ENCODE measurements around the gene TMEM119. TPM values are rescaled to one million over a fixed set of nuclear protein-coding genes. Genes with fewer than 3 reads are reported as not detected.
A peak's percentile ranks its signal among the peaks of the same experiment; 100 is the strongest.

The TMEM119 gene
- total and polyA plus RNA-seq, 10 of the 15 experiments (the other 5 are each of a cell fraction or from before 2014, with no cell fraction given), result 0.11 to 0.44 (median 0.19) TPM; not detected in 5

- TF ChIP-seq RB1 (IDR thresholded peaks at IDR 0.05; ENCODE audit: borderline replicate concordance) (no peak), HSF1 (IDR thresholded peaks at IDR 0.05; ENCODE audit: low read depth, low read length) (no peak), BHLHE40 (IDR thresholded peaks at IDR 0.05; ENCODE audit: borderline replicate concordance in 1 of 2, low read depth in 2 of 2, low read length in 1 of 2) (peak; percentile 24 to 58; a peak in 1 of 4 replicates), TAF1 (IDR thresholded peaks at IDR 0.05; ENCODE audit: borderline replicate concordance, low read depth, low read length) (no peak), ZBTB40 (IDR thresholded peaks at IDR 0.05; ENCODE audit: borderline replicate concordance) (no peak), SKIL (IDR thresholded peaks at IDR 0.05; ENCODE audit: low read depth, poor library complexity, severe bottlenecking) (peak; percentile 17), NR2C2 (IDR thresholded peaks at IDR 0.05; ENCODE audit: borderline replicate concordance, control insufficient read depth, insufficient read length, low read depth) (no peak), IKZF1 (conservative IDR thresholded peaks at IDR 0.05) (no peak), KLF5 (IDR thresholded peaks at IDR 0.05; ENCODE audit: partially characterized antibody) (no peak), TCF12 (IDR thresholded peaks at IDR 0.05; ENCODE audit: low read depth, low read length) (no peak), ZNF24 (IDR thresholded peaks at IDR 0.05) (0 out of 2 replicates have a peak, but pooled peaks have one; percentile 33), BCL3 (IDR thresholded peaks at IDR 0.05; ENCODE audit: borderline replicate concordance, insufficient read depth, low read depth, low read length, poor library complexity, severe bottlenecking) (peak; percentile 40), ATF3 (IDR thresholded peaks at IDR 0.05; ENCODE audit: borderline replicate concordance, extremely low read depth, low read depth, low read length) (no peak), TARDBP (IDR thresholded peaks at IDR 0.05; ENCODE audit: borderline replicate concordance) (no peak), ZNF274 (IDR thresholded peaks at IDR 0.05; ENCODE audit: insufficient read depth, insufficient read length) (no peak), BRCA1 (IDR thresholded peaks at IDR 0.05; ENCODE audit: low read depth, low read length) (no peak), CBX5 (IDR thresholded peaks at IDR 0.05; ENCODE audit: low read depth) (no peak), POU2F2 (IDR thresholded peaks at IDR 0.05; ENCODE audit: borderline replicate concordance, low read depth, low read length) (no peak), CBX3 (IDR thresholded peaks at IDR 0.05; ENCODE audit: borderline replicate concordance, low read depth) (no peak), USF2 (IDR thresholded peaks at IDR 0.05; ENCODE audit: borderline replicate concordance, low read depth, low read length) (no peak)
Measured at GRCh38 chr12:108573317-108573716, 24.6 kb downstream of the TMEM119 start (continued).

Measured in GM12878 (cell line).